Heart left ventricle (tissue), 13 donors: ENCODE results near the gene SUN1.

Experiments
- POLR2A ChIP-seq, 2 donors: fragments of 450-650 bp; IDR thresholded peaks; one replicate each; pipeline ENCODE4 v1.6.1; 2017; ENCODE audit warnings: antibody characterized with exemption in 2 of 2, mild to moderate bottlenecking in 2 of 2, moderate library complexity in 2 of 2
- TF ChIP-seq, protein P1 (sequence below), 12 donors: fragments of 200-600 bp; sonication (generic) in 4 of 12; IDR thresholded peaks; one replicate each; pipeline versions ENCODE4 v1.5.0 to v1.8.0; 2018 to 2022; ENCODE audit warnings: antibody characterized with exemption in 12 of 12, mild to moderate bottlenecking in 5 of 12
- donor health status: ischemic (EF 13 %, LVEDD 7.1; RV severe dilation, severe dysfunction).
- donor health status: DM: no; HTN: yes; CAD: no.
- donor health status: DM: no; HTN: no; CAD: no.
- donor health status: ischemic (EF 25% LVEDD 6.9; RV normal size, moderate dysfunction).
- donor health status: ischemic (EF 25% LVEDD 5.7; RV mildly dilated, moderate dysfunction).
- donor health status: ischemic (EF 35%, LVEDD 5.7; RV mildly dilated, moderate dysfunction).
- donor health status: nonischemic (EF 11% LVEDD 7.7; RV severe dilation, severe dysfunction).
- donor health status: DM: yes; HTN: yes; CAD: no.
- donor health status: PGD.
- donor health status: ischemic (EF 29% LVEDD 5.4; RV normal size, mild dysfunction).
- donor health status: nonischemic (EF 23%, LVEDD 6.1; RV moderate dilation, normal function).

DNA sequence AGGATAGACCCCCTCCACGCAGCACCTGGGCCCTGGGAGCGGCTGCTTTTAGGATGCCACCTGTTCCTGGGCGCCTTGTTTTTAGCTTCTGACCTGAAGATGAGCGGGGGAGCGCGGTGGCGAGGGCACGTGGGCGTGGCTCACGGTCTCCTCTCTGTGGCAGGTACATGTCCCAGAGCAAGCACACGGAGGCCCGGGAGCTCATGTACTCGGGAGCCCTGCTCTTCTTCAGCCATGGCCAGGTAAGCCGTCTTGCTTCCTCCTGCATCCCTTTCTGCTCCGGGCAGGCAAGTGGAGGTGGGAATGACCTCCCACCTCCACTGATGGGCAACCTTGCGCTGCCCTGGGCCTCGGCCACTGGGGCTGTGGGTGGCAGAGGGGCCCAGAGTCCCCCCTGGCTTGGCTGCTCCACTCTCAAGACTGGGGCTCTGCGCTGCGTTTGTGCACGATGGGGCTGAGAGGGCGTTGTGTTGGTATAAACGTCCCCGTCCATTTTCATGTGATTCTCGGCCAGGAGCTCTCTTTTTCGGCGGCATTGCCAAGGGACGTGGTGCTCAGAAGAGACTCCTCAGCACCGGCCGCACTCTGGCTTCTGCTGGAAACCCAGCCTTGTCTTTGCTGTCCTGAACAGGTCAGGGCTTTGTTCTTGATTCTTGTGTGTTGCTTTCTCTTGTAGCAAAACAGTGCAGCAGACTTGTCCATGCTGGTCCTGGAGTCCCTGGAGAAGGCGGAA lies 53.8 kb downstream of the SUN1 start:
- TF ChIP-seq, protein P1, sequence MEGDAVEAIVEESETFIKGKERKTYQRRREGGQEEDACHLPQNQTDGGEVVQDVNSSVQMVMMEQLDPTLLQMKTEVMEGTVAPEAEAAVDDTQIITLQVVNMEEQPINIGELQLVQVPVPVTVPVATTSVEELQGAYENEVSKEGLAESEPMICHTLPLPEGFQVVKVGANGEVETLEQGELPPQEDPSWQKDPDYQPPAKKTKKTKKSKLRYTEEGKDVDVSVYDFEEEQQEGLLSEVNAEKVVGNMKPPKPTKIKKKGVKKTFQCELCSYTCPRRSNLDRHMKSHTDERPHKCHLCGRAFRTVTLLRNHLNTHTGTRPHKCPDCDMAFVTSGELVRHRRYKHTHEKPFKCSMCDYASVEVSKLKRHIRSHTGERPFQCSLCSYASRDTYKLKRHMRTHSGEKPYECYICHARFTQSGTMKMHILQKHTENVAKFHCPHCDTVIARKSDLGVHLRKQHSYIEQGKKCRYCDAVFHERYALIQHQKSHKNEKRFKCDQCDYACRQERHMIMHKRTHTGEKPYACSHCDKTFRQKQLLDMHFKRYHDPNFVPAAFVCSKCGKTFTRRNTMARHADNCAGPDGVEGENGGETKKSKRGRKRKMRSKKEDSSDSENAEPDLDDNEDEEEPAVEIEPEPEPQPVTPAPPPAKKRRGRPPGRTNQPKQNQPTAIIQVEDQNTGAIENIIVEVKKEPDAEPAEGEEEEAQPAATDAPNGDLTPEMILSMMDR (IDR thresholded peaks at IDR 0.05) = no peak
- no peak for TF ChIP-seq POLR2A (IDR thresholded peaks at IDR 0.05)
